Kidney (tissue), 14 donors: Measurements from ENCODE around the gene MAPKBP1. TPM values are rescaled to one million over a fixed set of nuclear protein-coding genes. Genes with fewer than 3 reads are reported as not detected.
A peak's percentile ranks its signal among the peaks of the same experiment; 100 is the strongest.

ENCODE experiments used
- DNase-seq, 5 donors: peaks; one replicate each; pipeline ENCODE4 v3.0.0-alpha.2; 2013 to 2020
- FAIRE-seq: peaks from 2 replicates; lab custom pipeline; 2012; peaks lifted over from hg19 to GRCh38; lab: Jason Lieb, UNC
- H3K27ac ChIP-seq, 2 donors: one replicate each; pipeline ENCODE4 v1.7.0; 2013; ENCODE audit warnings: low read depth in 2 of 2, low read length in 2 of 2, inconsistent platforms in 1 of 2
- H3K27me3 ChIP-seq: one replicate; pipeline ENCODE4 v1.7.1; 2013; ENCODE audit warnings: low read length, inconsistent platforms; ENCODE audit not compliant: control insufficient read depth, insufficient read depth
- H3K36me3 ChIP-seq, 3 donors: one replicate each; pipeline versions ENCODE4 v1.7.0 to v1.7.1; 2013; ENCODE audit warnings: low read length in 3 of 3, control low read depth in 1 of 3, inconsistent platforms in 1 of 3; ENCODE audit not compliant: insufficient read depth in 3 of 3, control insufficient read depth in 2 of 3
- H3K4me1 ChIP-seq, 3 donors: one replicate each; pipeline versions ENCODE4 v1.7.0 to v1.7.1; 2013; ENCODE audit warnings: low read length in 3 of 3, inconsistent platforms in 1 of 3, low read depth in 1 of 3; ENCODE audit not compliant: control insufficient read depth in 2 of 3, insufficient read depth in 2 of 3
- H3K4me3 ChIP-seq, 3 donors: one replicate each; pipeline versions ENCODE4 v1.7.0 to v1.8.1; 2013; ENCODE audit warnings: low read length in 3 of 3, control low read depth in 1 of 3, inconsistent platforms in 1 of 3
- H3K9ac ChIP-seq, 3 donors: one replicate each; pipeline versions ENCODE4 v1.7.0 to v1.7.1; 2013; ENCODE audit warnings: low read length in 3 of 3, control low read depth in 1 of 3, inconsistent platforms in 1 of 3
- H3K9me3 ChIP-seq, 3 donors: one replicate each; pipeline versions ENCODE4 v1.7.0 to v1.7.1; 2013; ENCODE audit warnings: low read length in 3 of 3, control low read depth in 1 of 3, inconsistent platforms in 1 of 3; ENCODE audit not compliant: control insufficient read depth in 2 of 3, insufficient read depth in 1 of 3
- intact Hi-C: fragments of 100-400 bp; cut with DNase I; formaldehyde crosslinking; loops from one replicate; pipeline ENCODE4 v1.11.1; 2022
- polyA plus RNA-seq: library from polyadenylated mRNA; stranded (reverse); fragments of 350-450 nt; fragmentation: Illumina TruSeq; extraction: RNeasy Lipid Tissue Mini Kit (QIAGEN cat#74804); gene quantifications from one replicate; pipeline ENCODE4 v1.2.3, GENCODE V29; 2014; ENCODE audit warnings: low read depth, low replicate concordance; ENCODE audit not compliant: insufficient read depth
- total RNA-seq: library from RNA; stranded (reverse); fragmentation: NEBNext Ultra II Directional; extraction: Animal tissue kit (Norgen Biotek cat#: 25700); gene quantifications from one replicate; pipeline ENCODE4 v1.2.1, GENCODE V29; 2021
- TF ChIP-seq, protein P1 (sequence below): IDR thresholded peaks from 3 replicates; pipeline ENCODE4 v1.5.1; 2012; ENCODE audit warnings: mild to moderate bottlenecking, moderate library complexity, borderline replicate concordance; ENCODE audit not compliant: insufficient read depth; ENCODE audit errors: extremely low read depth
- donor health status: control.
- donor health status: control.
- donor health status: control.
- donor health status: control.
- donor health status: control.
- donor health status: DM: yes; HTN: yes; CAD: no.
- donor health status: Normal renal cell carcinoma (clear cell type).

Gene MAPKBP1
- total and polyA plus RNA-seq, 2 donors from 2014 or later, result 3.7 to 28.6 TPM

- peaks cover 2 to 23% (median 18%) of the 10 kb centered on the region in 3 donors for H3K36me3 ChIP-seq
- no peak for FAIRE-seq
- H3K27ac ChIP-seq, result no peak overlapping the region
- no peaks in the 10 kb centered on the region for H3K27me3 ChIP-seq
- H3K9me3 ChIP-seq, result no peaks in the 10 kb centered on the region
- no peak overlapping the region for H3K9ac ChIP-seq
- peak in 1 of 5 donors; percentile 64 for DNase-seq
- intact Hi-C loops, result no loop called here
- TF ChIP-seq, protein P1, sequence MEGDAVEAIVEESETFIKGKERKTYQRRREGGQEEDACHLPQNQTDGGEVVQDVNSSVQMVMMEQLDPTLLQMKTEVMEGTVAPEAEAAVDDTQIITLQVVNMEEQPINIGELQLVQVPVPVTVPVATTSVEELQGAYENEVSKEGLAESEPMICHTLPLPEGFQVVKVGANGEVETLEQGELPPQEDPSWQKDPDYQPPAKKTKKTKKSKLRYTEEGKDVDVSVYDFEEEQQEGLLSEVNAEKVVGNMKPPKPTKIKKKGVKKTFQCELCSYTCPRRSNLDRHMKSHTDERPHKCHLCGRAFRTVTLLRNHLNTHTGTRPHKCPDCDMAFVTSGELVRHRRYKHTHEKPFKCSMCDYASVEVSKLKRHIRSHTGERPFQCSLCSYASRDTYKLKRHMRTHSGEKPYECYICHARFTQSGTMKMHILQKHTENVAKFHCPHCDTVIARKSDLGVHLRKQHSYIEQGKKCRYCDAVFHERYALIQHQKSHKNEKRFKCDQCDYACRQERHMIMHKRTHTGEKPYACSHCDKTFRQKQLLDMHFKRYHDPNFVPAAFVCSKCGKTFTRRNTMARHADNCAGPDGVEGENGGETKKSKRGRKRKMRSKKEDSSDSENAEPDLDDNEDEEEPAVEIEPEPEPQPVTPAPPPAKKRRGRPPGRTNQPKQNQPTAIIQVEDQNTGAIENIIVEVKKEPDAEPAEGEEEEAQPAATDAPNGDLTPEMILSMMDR, result no peak
- peaks cover 0 to 4% (median 0%) of the 10 kb centered on the region in 3 donors for H3K4me1 ChIP-seq
- no peak overlapping the region for H3K4me3 ChIP-seq
Observed at GRCh38 chr15:41822957-41823356, 48.7 kb downstream of the MAPKBP1 start.

- DNase-seq, result peak in 1 of 5 donors; percentile 52
- FAIRE-seq, result no peak
- Histone ChIP-seq H3K27ac (no peak overlapping the region), H3K9me3 (no peaks in the 10 kb centered on the region), H3K4me1 (peaks cover 0 to 4% (median under 1%) of the 10 kb centered on the region in 3 donors), H3K4me3 (no peak overlapping the region), H3K27me3 (no peaks in the 10 kb centered on the region), H3K36me3 (peaks cover 2 to 20% (median 13%) of the 10 kb centered on the region in 3 donors), H3K9ac (no peak overlapping the region)
- intact Hi-C loops, result no loop called here
- TF ChIP-seq, protein P1, result no peak
Observed at GRCh38 chr15:41823502-41823901, 49.2 kb downstream of the MAPKBP1 start.

DNA sequence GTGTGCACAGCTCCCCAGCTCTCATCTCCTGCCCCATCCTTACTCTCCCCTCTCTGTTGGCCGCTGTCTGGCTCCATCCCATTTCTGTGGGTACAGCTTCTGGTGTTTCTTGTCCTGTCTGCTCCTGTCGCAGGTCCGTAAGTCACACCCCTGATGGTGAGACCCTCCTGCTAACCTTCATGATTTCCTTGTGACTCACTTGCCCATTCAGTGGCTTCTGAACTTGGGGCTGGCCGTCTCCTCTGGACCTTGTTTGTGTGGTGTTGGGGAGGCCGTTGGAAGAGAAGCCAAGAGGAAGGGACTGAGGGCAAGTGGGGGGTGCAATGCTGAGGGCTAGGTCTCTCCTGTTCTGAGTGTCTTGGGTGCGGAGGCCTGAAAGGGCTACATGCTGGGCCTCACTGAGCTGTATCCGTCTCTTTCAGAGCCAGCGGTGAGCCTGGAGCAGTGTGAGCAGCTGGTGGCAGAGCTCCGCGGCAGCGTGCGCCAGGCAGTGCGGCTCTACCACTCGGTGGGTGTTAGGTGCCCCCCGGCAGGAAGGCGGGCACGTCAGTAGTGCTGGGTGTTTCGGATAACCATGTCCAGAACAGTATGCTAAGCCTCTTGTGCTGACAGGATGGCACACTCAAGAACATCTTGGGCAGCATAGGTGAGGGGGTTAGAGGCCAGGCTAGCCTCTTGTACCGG, 49.9 kb downstream of the MAPKBP1 start:
- Histone ChIP-seq H3K36me3 (peaks cover 0 to 16% (median 6%) of the 10 kb centered on the region in 3 donors), H3K4me3 (no peak overlapping the region), H3K9me3 (no peaks in the 10 kb centered on the region), H3K4me1 (peaks cover 2 to 6% (median 4%) of the 10 kb centered on the region in 3 donors), H3K27ac (no peak overlapping the region), H3K9ac (no peak overlapping the region), H3K27me3 (no peaks in the 10 kb centered on the region)
- intact Hi-C loops, result no loop called here
- DNase-seq (peak in 1 of 5 donors; percentile 75), FAIRE-seq (no peak)
- TF ChIP-seq, protein P1, result no peak
